Stimulated activated CD4-positive, alpha-beta T cell treated with anti-CD3 and anti-CD28 coated beads, TNF-alpha, amount 100 ng/mL, for 1 hour (primary cell): ENCODE measurements around the gene DRD4.

Experiments used
- DNase-seq, 3 donors: peaks; one replicate each; pipeline ENCODE4 v3.0.0-alpha.2; 2020; ENCODE audit warnings: low read depth in 3 of 3, low spot score in 1 of 3

DRD4 gene

DNA sequence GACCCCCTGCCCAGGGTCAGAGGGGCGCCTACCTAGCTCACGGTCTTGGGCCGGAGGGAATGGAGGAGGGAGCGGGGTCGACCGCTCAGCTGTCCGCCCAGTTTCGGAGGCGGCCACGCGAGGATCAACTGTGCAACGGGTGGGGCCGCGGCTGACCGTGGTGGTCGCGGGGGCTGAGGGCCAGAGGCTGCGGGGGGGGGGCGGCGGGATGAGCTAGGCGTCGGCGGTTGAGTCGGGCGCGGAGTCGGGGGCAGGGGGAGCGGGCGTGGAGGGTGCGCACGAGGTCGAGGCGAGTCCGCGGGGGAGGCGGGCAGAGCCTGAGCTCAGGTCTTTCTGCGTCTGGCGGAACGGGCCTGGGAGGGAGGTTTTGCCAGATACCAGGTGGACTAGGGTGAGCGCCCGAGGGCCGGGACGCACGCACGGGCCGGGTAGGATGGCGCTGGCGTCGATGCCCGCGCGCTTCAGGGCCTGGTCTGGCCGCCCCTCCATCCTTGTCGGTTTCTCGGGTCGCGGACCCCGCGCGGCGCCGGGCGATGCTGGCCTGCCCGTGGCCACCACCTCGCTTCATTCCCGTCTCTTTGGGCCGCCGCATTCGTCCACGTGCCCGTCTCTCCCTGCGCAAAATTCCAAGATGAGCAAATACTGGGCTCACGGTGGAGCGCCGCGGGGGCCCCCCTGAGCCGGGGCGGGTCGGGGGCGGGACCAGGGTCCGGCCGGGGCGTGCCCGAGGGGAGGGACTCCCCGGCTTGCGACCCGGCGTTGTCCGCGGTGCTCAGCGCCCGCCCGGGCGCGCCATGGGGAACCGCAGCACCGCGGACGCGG, at the start of gene DRD4:
DRD4 (plus strand) TSS at position 759 of the 822 bp plus-strand sequence; CDS start at position 795, 36 bp downstream.
- no peak for DNase-seq

DNA sequence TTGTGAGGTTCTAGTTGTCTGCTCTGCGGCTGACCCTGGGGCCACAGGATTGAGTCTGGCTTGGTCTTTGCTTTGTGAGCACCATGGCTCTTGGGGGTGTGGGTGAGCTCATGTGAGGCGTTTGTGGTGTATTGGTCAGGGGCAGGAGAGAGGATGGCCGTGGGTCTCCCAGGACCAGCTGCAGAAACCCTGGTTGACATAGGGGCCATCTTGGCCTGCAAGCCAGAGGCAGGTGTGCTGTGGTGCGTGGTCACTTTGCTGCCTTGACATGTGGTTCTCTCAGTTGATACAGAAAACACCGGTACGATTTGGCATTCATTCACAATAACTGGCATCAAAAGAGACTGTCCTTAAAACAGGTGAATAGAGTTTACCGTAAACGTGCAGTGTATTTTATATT, 49.5 kb upstream of the DRD4 start:
- no peak for DNase-seq

DNA sequence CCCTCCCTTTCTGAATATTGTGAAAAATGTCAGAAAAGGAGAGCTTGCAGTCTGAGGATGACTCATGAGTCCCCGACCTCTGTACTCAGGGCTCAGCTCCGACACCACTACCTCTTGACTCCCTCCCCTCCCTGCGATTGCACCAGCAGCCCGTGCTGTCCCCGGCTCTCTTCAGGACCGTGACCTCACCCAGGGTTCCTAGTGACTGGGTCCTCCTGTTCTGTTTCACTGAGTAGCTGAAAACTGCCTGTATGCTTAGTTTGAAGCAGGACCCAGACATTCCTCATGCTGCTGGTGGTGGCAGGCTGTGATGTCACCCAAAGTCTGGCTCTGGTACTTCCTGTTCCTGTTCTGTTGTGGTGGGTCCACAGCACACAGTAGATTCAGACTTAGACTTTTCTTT, 49.1 kb upstream of the DRD4 start:
- DNase-seq: peak; percentile 30 to 47 (median 32)

DNA sequence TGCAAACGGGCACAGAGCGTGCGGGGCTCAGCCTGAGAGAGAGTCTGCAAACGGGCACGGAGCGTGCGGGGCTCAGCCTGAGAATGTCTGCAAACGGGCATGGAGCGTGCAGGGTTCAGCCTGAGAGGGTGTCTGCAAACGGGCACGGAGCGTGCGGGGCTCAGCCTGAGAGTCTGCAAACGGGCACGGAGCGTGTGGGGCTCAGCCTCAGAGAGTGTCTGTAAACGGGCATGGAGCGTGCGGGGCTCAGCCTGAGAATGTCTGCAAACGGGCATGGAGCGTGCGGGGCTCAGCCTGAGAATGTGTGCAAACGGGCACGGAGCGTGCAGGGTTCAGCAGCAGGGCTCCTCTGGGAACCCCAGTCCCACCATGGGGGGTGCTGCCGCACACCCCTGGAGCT, 47.3 kb upstream of the DRD4 start:
- DNase-seq: no peak

DNA sequence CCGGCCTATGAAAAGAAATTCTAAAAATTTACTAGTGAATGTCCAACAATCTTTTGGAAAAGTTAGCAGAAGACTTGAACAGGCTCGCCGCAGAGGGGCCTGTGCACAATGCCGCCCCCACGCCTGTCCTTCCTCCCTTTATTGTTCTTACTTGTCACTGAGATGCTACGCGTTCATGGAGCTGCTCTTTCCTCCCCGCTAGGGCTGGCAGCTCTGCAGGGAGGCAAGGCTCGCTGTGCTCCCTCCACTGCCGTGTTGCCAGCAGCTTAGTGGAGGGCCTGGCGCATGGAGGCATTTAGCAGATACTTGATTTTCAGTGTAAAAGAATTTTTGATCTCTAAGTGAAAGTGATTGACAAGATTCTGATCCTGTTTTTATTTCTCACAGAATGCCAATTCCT, 46.1 kb upstream of the DRD4 start:
- no peak for DNase-seq

DNA sequence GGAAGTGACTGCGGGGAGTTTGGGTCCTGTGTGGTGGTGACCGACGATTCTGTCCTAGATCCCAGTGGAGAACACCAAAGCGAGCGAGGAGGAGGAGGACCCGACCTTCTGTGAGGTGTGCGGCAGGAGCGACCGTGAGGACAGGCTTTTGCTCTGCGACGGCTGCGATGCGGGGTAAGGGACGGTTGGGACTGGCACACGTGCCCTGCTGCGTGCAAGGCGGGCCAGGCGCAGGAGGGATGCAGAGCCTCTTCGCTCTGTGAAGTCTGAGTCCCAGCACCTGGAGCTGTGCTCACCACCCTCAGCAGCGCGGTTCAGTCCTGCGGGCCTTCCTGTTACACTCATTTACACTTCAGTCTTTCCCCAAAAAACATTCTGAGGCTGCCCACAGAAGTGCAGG, 44.6 kb upstream of the DRD4 start:
- DNase-seq: no peak

DNA sequence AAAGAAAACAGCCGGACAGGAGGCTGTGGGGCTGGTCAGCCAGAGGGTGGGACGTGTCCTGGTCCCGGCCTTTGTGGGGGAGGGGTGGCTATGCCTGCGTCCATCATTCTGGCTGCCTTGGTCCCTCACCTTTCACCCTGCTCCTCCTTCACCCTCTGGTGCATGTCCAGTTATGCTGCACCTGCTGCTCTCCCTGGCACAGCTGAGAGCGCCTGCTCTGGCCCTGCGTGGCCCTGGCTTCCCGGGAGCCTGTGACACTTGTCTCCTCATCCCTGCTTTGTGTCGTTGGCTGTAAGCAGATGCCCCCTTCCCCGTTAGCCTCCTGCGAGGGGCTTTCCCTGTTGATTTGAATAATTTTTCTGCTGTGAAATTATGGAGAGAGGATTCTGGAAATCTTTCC, 44.2 kb upstream of the DRD4 start:
- no peak for DNase-seq

DNA sequence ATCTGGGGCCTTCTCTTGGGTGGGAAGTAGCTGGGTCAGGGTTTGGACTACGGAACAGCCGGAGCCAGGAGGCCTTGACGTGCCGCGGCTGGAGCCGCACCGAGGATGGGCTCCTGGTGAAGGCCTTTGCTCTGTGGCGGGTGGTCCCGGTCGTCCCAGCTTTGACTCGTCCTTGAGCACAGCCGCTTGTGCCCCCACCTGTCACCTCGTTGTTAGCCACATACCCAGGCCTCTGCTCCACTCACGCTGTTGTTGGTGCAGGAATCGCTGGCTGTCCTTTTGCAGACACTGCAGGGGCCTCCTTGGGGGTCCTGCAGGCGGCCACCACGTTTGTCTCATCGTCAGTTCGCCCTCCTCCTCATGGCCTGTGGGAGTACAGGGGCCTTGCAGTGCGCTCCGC, 43.7 kb upstream of the DRD4 start:
- DNase-seq: no peak

DNA sequence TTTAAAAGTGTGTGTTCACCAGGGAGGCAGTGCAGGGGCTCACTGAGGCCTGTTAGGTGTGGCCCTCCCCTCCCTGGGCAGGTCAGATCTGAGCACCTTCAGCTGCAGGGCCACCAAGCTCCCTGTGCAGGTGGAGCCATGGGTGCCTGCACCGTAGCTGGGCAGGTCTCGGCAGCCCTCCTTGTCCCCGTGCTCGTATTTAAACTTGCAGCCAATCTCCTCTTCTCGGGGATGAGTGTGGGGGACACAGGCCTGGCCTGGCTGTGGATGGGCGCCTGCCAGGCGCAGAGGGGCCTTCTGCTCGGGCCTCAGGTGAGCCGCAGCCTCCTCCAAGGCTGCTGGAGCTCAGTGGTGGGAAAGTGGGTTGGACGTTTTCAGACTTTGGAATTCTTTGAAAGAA, 41.7 kb upstream of the DRD4 start:
- no peak for DNase-seq

DNA sequence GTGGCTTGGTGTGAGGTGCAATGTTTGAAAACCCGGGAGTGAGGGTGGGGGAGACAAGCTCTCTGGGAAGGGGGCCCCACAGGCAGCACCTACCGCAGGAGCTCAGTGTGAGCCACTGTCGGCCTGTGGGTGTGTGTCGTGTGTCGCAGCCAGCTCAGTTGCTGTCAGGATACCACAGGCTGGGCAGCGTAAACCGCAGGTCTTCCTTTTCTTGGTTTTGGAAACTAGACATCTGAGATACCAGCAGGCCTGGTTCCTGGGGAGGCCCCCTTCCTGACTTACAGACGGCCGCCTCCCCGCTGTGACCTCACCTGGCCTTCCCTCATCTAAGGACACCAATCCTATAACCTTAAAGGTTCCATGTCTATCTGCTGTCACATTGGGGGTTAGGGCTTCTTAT, 40.7 kb upstream of the DRD4 start:
- no peak for DNase-seq

DNA sequence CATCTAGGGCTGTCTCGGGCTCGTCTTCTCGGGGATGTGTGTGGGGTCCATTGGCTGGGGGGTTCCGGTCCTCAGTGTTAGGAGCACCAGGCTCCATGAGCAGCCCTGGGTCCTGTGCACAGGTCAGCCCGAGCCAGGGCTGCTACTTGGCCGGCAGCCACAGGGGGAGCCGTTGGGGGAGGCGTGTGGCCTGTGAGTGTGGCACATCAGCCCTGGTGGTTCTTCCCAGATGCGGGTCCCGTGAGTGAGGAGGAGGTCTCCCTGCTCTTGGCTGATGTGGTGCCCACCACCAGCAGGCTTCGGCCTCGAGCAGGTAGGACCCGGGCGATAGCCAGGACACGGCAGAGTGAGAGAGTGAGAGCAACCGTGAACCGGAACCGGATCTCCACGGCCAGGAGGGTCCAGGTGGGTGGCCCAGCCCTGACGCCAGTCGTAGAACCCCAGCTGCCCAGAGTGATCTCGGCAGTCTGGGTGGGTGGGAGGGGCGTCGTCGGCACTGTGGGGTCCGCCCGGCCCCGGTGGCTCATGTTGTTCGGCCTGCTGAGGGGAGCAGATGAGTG, 39.8 kb upstream of the DRD4 start:
- no peak for DNase-seq

DNA sequence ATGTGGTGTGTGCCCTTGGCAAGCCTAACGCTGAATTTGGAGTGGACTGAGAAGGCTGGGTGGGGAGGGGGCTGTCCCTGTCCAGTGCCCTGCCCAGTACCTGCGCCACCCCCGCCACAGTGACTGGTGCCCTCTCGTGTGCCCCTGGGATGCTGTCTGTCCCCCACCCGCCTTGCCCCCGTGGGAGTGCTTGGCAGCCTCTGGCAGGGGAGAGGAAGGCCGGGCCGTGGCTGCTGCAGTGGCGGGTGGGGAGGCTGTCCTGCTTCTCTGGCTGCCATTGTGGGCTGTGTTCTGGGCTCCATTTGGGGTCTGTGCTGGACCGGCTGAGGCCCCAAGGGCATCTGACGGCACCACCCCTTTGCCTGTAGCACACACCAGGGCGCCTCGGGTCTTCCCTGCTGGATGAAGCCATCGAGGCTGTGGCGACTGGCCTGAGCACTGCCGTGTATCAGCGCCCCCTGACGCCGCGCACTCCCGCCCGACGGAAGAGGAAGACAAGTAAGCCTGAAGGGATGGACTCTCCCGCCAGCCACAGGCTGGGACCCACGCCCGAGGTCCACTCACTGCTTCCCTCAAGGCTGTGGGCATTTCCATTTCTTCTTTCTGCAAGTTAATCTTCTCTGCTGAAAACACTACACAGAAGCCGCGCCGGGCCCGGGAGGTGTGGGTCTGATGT, 38.9 kb upstream of the DRD4 start:
- no peak for DNase-seq

DNA sequence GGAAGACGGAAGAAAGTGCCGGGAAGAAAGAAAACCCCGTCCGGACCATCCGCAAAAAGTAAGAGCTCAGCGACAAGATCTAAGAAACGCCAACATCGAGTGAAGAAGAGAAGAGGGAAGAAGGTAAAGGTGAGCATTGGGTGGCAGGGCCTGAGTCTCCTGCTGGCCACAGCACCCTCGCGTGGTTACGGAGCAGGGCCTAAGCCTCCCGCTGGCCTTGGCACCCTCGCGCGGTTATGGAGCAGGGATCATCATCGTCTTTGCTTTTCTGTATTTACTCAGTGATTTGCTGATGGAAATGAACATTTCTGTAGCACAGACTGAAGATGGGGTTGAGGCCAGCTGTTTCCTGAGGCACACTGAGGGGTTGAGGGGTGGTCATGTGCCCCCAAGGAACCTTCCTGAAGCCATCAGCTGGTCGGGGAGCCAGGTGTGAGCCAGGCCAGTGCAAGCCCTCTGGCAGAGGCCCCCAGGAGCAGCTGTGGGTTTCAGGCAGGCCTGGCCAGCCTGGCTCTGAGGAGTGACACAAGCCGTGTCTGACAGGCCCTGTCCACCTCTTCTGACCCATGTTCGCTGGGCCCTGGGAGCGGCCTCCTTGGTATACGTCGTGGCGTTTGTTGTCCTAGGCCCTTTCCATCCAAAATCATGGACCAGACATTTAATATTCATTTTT, 35.4 kb upstream of the DRD4 start:
- no peak for DNase-seq

DNA sequence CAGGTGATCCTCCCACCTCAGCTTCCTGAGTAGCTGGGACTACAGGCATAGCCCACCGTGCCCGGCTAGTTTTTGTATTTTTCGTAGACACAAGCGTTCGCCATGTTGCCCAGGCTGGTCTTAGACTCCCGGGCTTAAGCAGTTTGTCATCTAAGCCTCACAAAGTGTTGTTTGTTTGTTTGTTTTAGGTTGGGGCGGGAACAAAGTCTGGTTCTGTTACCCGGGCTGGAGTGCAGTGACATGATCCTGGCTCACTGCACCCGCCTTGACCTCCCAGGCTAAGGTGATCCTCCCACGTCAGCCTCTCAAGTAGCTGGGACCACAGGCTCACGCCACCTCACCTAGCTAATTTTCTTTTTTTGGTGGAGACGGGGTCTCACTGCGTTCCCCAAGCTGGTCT, 33.9 kb upstream of the DRD4 start:
- DNase-seq: no peak

DNA sequence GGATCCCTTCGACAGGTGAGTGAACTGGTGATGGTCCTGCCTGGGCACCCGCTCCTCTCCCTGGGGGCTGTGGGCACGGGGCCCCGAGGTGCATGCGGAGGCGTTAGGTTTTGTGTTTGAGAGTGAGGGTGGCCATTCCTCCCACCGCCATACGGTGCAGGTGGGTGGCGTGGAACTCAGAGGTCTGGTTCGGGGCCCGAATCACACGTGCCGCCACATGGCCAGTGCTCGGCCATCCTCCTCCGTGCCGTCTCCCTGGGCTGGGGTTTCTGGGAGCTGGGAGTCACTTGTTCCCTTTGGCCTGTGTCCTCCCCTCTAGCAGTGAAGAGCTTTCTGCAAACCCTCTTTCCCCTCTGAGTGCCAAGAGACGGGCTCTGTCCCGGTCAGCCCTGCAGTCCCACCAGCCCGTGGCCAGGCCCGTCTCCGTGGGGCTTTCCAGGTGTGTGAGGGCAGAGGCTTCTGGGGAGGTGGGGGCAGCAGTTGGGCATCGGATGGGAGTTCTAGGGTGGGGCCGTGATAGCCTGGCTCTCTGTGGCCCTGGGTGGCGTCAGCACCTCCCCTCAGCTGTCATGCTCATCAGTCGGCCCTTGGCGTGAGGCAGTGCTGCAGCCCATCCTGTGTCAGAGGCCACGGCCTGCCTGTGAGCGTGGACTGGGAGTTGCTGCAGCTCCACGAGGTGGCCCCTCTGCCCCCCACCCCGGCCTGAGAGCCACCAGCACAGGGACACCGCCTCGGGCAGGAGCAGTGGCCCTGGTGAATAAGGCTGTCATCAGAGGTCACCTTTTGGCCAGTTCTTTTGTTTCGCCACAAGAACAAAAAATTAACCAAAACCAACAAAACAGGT, 31.6 kb upstream of the DRD4 start:
- no peak for DNase-seq

DNA sequence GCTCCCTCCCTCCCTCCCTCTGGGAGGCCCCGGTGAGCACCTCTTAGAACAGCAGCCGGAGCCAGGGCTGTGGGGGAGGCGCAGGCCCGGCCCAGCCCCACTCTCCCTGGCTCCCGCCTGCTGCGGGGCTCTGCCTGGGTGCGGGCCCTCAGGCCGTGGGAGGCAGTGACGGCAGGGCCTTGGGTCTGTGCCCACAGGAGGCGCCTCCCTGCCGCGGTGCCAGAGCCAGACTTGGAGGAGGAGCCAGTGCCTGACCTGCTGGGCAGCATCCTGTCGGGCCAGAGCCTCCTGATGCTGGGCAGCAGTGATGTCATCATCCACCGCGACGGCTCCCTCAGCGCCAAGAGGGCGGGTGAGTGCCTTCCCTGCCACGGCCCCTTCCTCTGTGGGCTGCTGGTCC, 30.8 kb upstream of the DRD4 start:
- DNase-seq: no peak

DNA sequence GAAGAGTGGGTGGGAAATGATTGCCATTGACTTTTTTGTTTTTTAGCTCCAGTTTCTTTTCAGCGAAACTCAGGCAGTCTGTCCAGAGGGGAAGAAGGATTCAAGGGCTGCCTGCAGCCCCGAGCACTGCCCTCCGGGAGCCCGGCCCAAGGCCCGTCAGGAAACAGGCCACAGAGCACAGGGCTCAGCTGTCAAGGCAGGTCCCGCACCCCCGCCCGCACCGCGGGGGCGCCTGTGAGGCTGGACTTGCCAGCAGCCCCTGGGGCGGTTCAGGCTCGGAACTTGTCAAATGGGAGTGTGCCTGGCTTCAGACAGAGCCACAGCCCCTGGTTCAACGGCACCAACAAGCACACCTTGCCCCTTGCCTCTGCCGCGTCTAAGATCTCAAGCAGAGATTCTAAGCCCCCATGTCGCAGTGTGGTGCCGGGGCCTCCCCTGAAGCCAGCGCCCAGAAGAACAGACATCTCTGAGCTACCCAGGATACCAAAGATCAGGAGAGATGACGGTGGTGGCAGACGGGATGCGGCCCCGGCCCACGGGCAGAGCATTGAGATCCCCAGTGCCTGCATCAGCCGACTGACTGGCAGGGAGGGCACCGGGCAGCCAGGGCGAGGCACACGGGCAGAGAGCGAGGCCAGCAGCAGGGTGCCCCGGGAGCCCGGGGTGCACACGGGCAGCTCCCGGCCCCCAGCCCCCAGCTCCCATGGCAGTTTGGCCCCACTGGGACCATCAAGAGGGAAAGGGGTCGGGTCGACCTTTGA, 29.9 kb upstream of the DRD4 start:
- no peak for DNase-seq

DNA sequence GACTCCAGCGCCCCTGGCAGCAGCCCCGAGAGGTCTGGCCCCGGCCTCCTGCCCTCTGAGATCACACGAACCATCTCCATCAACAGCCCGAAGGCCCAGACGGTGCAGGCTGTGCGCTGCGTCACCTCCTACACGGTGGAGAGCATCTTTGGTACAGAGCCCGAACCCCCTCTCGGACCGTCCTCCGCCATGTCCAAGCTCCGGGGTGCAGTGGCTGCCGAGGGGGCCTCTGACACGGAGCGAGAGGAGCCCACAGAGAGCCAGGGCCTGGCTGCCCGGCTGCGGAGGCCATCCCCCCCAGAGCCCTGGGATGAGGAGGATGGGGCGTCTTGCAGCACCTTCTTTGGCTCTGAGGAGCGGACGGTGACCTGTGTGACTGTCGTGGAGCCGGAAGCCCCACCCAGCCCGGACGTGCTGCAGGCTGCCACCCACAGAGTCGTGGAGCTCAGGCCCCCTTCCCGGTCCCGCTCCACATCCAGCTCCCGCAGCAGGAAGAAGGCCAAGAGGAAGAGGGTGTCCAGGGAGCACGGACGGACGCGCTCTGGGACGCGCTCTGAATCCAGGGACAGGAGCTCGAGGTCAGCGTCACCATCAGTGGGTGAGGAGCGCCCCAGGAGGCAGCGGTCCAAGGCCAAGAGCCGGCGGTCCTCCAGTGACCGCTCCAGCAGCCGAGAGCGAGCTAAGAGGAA, 29.0 kb upstream of the DRD4 start:
- DNase-seq: no peak

DNA sequence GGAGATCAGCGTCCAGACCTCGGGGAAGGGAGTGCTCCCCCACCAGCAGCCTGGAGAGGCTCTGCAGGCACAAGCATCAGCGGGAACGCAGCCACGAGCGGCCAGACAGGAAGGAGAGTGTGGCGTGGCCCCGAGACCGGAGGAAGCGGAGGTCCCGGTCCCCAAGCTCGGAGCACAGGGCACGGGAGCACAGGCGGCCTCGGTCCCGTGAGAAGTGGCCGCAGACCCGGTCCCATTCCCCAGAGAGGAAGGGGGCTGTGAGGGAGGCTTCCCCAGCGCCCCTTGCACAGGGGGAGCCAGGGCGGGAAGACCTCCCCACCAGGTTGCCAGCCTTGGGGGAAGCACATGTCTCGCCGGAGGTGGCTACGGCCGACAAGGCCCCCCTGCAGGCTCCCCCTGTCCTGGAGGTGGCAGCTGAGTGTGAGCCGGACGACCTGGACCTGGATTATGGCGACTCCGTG, 28.2 kb upstream of the DRD4 start:
- no peak for DNase-seq
